VCaP (cell line): ENCODE data around the gene NHERF1.

Source experiments
- H3K27ac ChIP-seq: fragments of 450-650 bp; 2 replicates; pipeline ENCODE4 v1.5.1; 2017
- CTCF ChIP-seq: fragments of 450-650 bp; conservative IDR thresholded peaks from 2 replicates; pipeline ENCODE4 v1.5.1; 2017; ENCODE audit warnings: mild to moderate bottlenecking, moderate library complexity

NHERF1 gene

GRCh38 chr17:74806334-74806733 lies 57.9 kb downstream of the NHERF1 start:
- no peak for TF ChIP-seq CTCF

GRCh38 chr17:74807441-74807840 lies 59.0 kb downstream of the NHERF1 start:
- TF ChIP-seq CTCF: no peak
- H3K27ac ChIP-seq: no peak overlapping the region

More at GRCh38 chr17:74806334-74806733, 57.9 kb downstream of the NHERF1 start:
- no peak overlapping the region for H3K27ac ChIP-seq

- no peak for TF ChIP-seq CTCF
- H3K27ac ChIP-seq: no peak overlapping the region
Observed at GRCh38 chr17:74807925-74808324, 59.5 kb downstream of the NHERF1 start.

GRCh38 chr17:74808714-74809430 lies 60.4 kb downstream of the NHERF1 start:
- TF ChIP-seq CTCF: no peak
- H3K27ac ChIP-seq: no peak overlapping the region

GRCh38 chr17:74810699-74811485 lies 62.5 kb downstream of the NHERF1 start:
- H3K27ac ChIP-seq: no peak overlapping the region
- TF ChIP-seq CTCF: no peak

- H3K27ac ChIP-seq: no peak overlapping the region
- TF ChIP-seq CTCF: no peak
Observed at GRCh38 chr17:74812109-74813009, 63.9 kb downstream of the NHERF1 start.

GRCh38 chr17:74814453-74814852 lies 66.0 kb downstream of the NHERF1 start:
- TF ChIP-seq CTCF: no peak
- H3K27ac ChIP-seq: no peak overlapping the region
